NCI-H1694 (cell line): ENCODE measurements around the gene CDH24.

Experiments used
- DNase-seq: peaks from one replicate; lab custom pipeline; 2025; lab: John Stamatoyannopoulos, UW

CDH24 gene

GRCh38 chr14:23091294-23092225 is 34.2 kb upstream of the CDH24 start:
- DNase-seq, result no peak

GRCh38 chr14:23090254-23090636 is 32.9 kb upstream of the CDH24 start:
- DNase-seq, result no peak

GRCh38 chr14:23089498-23090253 is 32.4 kb upstream of the CDH24 start:
- DNase-seq, result no peak

- no peak for DNase-seq
Observed at GRCh38 chr14:23086565-23086964, 29.2 kb upstream of the CDH24 start.

- DNase-seq, result no peak
Observed at GRCh38 chr14:23085458-23085857, 28.1 kb upstream of the CDH24 start.

- DNase-seq, result no peak
Observed at GRCh38 chr14:23080474-23080873, 23.2 kb upstream of the CDH24 start.

GRCh38 chr14:23079716-23080115 is 22.4 kb upstream of the CDH24 start:
- DNase-seq, result no peak

GRCh38 chr14:23078692-23079116 is 21.4 kb upstream of the CDH24 start:
- DNase-seq, result no peak

- no peak for DNase-seq
Observed at GRCh38 chr14:23077962-23078361, 20.6 kb upstream of the CDH24 start.

GRCh38 chr14:23076785-23077408 is 19.6 kb upstream of the CDH24 start:
- no peak for DNase-seq

- no peak for DNase-seq
Observed at GRCh38 chr14:23074906-23075305, 17.6 kb upstream of the CDH24 start.

GRCh38 chr14:23071921-23072539 is 14.7 kb upstream of the CDH24 start:
- DNase-seq, result no peak

GRCh38 chr14:23071244-23071920 is 14.1 kb upstream of the CDH24 start:
- no peak for DNase-seq

GRCh38 chr14:23070262-23071129 is 13.2 kb upstream of the CDH24 start:
- no peak for DNase-seq

- no peak for DNase-seq
Observed at GRCh38 chr14:23069413-23069806, 12.1 kb upstream of the CDH24 start.

- no peak for DNase-seq
Observed at GRCh38 chr14:23068789-23069412, 11.6 kb upstream of the CDH24 start.

GRCh38 chr14:23067847-23068788 is 10.8 kb upstream of the CDH24 start:
- DNase-seq, result no peak

- no peak for DNase-seq
Observed at GRCh38 chr14:23066855-23067744, 9.8 kb upstream of the CDH24 start.
